ENCODE measurements around the gene SLC38A3.

The SLC38A3 gene

DNA sequence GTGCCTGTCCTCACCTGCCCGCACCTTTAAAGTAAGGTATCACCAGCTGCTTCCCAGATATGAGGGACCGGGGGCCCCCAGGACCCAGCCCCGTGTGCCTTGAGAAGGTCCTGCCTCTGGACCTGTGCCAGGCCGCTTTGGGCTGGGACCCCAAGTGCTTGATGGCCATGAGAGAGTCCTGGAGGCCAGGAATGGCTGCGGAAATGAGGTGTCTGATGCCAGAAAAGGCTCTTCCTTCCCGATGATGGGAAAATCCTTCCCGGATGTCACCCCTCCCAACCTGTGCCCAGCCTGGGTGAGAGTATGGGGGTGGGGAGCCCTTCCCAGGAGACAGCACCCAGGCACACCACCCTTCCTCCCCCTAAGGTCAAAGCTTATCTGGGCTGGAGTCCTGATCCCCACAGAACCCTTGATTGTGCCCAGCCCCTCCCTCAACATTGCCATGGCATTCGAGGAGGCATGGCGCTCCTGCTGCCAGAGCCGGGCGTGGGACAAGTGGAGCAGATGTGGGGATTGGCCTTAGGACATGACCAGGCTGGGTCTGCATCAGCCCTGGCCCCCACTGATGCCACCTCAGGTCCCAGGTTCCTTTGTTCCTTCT lies 35.7 kb upstream of the SLC38A3 start:
- DNase-seq = no peak

DNA sequence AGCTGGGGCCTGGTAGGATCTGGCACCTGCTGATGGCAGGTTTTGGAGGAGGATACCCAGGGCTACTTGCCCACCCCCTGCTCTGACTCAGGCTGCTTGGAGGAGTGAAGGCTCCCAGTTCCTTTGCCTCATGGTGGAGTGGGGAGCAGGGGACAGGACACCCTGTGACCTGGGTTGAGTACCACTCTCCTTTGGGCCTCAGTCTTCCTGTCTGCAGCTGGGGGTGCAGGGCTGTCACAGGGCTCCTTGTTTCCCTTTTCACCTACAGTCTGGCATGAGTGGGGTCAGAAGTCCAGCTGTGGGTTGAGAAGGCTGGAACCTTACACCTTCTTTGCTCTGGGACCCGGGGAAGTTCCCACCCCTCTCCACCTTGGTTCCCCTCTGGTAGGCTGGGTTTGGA lies 35.2 kb upstream of the SLC38A3 start:
- DNase-seq = no peak

DNA sequence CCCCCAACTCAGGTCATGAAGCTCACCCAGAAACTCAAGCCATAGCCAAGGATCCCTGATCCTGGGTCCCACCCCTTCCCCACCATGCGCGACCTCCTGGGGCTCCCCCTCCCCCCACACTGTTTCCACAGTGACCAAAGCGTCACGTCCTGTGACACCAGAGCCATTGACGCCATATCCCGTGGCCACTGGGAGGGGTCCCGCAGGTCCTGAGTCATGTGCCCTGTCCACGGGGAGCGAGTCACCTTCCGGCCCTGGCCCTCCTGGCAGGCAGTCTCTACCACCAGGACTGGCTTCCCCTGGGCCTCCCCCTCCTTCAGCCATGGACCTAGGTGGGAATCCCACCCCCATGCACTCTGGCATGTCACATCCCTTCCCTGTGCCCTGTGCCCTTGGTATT lies 34.4 kb upstream of the SLC38A3 start:
- DNase-seq = no peak

DNA sequence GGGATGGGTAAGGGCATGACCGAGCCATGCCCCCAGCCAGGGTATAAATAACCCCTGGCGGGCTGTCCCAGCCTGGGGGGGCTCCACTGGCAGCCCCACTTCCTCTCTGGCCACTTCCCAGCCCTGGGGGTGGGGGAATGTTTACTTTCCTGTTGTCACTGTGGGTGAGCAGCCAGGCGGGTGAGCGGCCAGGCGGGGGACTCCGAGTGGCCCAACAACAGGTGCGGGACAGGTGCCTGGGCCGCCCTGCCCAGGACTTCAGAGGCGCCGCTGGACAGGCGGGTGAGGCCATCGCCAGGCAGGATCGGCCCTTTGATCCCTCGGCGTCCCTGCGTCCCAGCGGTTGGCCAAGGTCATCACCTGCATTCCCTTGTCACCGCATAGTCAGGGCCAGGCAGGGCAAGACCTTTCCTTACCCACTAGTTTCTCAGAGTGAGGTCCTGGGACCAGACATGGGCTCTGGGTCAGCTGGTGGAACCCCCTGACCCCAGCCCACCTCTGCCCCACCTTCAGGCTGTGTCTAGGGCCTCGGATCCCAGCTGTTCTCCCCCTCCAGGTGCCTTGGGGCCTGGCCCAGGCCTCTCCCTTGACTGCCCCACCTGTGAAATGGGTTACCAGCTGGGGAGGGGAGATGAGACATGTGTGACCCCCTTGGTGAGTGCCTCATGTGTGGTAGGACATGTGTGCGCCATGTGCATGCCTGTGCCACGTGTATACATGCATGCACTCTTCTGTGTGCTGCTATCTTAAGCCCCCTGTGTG lies 33.4 kb upstream of the SLC38A3 start:
- no peak for DNase-seq

DNA sequence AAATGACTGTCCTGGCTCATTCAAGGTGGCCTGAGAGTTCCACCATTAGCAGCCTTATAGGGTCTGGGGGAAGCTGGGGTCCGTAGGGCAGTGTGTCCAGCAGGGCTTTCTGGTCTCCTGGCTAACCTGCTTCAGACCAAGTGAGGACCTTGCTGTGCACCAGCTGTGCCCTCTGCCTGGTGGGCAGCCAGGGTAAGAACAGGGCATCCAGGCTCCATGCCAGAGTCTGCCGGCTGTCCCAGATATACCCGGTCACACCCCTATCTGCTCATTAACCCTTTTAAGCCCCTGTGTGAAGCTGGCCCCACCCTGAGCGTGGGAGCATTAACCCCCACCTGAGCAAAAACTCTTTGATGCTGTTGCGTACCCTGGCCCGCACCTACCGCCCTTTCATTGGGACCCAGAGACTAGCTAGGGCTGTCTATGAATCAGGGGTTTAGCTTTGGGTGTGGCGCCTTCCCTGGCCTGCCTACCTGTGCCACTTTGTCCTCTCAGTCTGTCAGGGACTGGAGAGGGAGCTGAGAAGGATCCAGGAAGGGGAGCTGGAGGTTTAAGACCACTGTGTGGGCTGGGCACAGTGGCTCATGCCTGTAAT lies 32.3 kb upstream of the SLC38A3 start:
- DNase-seq = no peak

DNA sequence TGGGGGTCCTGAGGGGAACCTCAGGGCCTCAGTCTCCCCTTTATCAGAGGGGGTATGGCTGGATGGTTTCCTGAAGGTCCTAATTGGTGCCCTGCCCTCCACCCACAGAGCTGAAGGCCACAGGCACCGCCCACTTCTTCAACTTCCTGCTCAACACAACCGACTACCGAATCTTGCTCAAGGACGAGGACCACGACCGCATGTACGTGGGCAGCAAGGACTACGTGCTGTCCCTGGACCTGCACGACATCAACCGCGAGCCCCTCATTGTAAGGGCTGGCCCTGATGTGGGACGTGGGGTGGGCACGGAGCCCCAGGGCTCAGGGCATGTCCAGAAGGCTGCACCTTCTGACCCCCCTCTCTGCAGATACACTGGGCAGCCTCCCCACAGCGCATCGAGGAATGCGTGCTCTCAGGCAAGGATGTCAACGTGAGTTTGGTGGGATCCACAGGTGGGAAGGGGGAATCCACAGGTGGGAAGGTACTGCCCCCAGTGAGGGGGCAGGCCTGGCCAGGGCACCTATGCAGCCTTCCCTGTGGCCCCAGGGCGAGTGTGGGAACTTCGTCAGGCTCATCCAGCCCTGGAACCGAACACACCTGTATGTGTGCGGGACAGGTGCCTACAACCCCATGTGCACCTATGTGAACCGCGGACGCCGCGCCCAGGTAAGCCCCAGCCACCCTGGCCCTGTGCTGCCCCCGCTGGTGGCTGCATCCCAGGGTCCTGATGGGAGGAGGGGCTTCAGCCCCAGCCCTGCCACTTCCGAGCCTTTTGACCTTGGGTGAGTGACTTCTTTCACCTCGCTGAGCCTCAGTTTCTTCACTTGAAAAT lies 31.2 kb upstream of the SLC38A3 start:
- no peak for DNase-seq

DNA sequence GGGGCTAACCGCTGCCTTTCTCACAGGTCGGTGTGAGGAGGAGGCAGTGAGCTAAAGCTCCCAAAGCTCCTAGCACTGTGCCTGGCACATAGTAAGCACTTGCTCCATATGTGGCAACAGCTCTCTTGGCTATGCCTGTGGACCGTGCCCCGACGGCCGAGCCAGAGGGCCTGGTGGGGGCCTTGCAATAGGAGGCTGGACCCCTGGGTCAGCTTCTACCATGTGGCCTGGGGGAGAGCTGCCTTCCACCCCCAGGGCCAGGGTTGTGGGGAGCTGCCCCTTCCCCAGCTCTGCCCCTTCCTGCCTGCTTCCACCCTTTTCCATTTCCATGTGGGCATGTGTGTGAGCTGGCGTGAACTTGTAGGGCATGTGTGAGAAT lies 30.6 kb upstream of the SLC38A3 start:
- no peak for DNase-seq

DNA sequence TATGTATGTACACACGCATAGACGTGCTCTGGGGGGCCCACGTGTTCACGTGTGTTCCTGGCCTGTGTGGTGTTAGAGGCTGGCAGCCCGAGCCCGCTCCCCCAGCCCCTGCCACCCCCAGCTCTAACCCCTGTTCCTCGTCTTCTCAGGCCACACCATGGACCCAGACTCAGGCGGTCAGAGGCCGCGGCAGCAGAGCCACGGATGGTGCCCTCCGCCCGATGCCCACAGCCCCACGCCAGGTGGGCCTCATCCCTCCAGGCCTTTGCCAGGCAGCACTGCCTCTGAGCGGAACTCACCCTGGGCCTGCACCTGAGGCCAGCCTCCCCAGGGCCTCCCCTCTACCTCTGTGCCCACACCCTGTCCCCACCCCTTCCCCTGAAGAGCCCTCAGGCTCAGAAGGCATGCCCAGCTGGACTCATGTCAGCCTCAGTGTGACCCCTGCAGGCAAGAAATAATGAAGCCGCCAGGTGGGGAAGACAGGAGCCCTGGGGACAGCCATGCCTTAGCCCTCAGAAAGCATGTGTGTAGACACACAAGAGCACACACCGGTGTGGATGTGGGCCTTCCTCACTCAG lies 30.0 kb upstream of the SLC38A3 start:
- DNase-seq = no peak

DNA sequence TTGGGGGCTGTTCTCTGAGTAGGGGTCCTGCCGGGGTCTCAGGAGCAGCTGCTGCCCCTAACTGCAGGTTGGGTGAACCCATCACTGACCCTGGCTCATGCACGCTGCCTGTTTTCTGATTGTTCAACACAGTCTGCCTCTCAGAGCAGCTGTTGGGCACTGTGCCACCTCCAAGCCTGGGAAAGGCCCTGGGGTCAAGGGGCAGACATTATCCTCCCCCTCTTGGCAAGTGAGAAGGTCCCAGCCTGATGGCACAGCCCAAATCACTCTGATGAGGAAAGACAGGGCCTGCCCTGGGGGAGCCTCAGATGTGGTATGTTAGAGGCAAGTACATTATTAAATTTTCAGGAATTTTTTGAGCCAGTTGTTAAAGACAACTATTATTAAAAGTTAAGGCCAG lies 27.7 kb upstream of the SLC38A3 start:
- no peak for DNase-seq

DNA sequence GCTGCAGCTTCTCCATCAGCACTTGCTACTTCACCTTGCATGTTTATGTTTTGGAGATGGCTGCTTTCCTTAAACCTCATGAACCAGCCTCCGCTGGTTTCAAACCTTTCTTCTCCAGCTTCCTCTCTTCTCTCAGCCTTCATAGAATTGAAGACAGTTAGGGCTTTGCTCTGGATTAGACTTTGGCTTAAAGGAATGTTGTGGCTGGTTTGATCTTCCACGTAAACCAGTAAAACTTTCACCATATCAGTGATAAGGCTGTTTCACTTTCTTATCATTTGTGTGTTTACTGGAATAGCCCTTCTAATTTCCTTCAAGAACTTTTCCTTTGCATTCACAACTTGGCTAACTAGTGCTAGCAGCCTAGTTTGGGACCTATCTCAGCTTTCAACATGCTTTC lies 25.4 kb upstream of the SLC38A3 start:
- no peak for DNase-seq

DNA sequence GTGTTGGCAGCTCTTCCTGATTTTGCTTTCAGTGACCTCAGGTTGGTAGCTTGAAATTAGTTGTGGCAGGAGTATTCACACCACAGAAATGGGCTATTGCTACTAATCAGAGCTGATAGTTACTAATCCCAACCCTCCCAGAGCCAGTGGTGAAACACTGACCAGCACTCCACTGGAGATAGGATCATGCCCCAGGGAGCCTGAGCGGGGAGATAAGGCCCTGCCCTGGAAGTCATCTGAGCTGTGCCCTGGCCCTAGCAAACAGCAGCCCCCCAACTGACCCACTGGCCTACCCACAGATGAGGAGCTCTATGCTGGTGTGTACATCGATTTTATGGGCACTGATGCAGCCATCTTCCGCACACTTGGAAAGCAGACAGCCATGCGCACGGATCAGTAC lies 23.1 kb upstream of the SLC38A3 start:
- DNase-seq = no peak

DNA sequence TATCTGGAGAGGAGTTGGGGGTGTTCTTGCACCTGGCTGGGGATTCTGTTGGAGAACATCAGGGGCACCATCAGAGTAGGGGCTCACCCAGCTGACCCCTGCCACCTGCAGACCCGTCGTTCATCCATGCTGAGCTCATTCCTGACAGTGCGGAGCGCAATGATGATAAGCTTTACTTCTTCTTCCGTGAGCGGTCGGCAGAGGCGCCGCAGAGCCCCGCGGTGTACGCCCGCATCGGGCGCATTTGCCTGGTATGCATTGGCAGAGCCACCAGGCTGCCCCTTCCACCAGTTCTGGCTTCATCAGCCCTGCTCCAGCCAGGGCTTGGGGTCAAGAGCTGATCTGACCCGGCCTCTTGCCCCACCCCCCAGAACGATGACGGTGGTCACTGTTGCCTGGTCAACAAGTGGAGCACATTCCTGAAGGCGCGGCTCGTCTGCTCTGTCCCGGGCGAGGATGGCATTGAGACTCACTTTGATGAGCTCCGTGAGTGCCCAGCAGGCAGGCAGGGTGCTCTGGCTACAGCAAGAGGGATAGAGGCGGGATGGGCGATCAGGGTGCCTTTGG lies 22.5 kb upstream of the SLC38A3 start:
- no peak for DNase-seq

DNA sequence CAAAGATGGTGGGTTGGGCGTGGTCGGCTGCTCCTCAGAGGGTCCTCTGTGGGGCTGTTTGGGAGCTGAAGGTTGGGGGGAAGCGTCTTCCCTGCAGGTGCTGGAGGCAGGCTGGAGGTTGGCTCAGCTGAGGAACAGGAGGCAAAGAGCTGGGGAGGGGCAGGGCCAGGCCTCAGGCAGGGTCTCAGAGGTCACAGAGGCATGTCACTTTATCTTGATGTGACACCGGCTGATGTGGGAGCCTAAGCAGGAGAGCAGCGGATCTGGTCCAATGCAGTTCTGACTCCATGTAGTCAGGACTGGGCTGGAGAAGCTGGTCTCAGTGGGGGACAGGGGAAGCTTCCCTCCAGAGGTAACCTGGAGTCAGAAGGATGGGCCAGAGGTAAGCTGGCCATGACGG lies 21.3 kb upstream of the SLC38A3 start:
- DNase-seq = no peak

DNA sequence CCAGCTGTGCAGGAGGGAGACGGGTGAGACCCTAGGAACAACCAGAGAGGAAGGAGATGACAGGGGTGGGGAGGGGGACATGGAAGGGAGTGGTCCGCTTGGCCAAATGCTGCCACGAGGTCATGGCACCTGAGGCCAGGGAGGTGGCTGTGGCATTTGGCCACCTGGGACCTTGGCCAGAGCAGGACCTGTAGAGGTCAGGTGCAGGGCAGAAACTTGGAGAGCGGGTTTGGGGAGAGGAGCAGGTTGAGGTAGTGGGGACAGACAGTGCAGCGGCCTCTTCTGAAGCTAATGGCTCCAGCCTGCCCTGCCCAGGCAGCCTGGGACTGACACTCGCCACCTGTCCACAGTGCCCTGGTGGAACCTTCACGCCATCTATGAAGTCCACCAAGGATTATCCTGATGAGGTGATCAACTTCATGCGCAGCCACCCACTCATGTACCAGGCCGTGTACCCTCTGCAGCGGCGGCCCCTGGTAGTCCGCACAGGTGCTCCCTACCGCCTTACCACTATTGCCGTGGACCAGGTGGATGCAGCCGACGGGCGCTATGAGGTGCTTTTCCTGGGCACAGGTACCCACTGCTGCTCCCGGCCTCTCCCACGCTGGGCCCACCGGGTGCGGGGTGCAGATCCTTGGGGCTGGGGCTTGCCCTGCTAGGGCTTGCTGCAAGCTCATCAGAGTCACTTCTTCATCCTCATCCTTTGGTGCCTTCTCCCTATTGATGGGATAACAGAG lies 20.7 kb upstream of the SLC38A3 start:
- no peak for DNase-seq

DNA sequence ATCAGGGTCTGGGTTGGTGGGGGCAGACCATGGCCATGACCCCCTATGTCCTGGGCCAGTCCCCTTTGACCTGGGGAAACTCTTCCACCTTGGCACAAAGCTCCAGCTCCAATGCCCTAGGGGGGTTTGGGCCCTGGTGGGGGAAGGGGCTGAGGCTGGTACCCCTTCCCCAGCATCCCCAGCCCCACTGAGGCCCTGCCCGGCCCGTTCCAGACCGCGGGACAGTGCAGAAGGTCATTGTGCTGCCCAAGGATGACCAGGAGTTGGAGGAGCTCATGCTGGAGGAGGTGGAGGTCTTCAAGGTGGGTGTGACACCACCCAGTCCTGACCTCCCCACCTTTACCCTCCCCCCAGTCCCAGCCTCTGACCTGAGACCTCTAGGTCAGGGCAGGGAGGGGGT lies 19.8 kb upstream of the SLC38A3 start:
- DNase-seq = no peak

DNA sequence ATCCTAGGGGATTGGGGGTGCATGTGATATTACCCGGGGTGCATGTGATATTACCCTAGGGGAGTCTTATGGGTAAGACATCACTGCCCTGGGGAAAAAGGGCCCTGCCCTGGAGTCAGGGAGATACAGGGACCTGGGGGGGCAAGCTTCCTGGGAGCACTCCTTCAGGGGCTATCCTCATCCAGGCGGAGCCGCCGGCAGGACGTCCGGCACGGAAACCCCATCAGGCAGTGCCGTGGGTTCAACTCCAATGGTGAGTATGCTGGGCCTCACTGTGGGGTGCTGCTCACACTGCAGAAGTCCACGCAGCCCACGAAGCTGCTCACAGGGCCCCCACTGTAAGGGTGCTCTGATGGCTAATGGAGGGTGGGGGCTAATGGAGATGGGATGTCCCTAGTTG lies 19.0 kb upstream of the SLC38A3 start:
- no peak for DNase-seq

DNA sequence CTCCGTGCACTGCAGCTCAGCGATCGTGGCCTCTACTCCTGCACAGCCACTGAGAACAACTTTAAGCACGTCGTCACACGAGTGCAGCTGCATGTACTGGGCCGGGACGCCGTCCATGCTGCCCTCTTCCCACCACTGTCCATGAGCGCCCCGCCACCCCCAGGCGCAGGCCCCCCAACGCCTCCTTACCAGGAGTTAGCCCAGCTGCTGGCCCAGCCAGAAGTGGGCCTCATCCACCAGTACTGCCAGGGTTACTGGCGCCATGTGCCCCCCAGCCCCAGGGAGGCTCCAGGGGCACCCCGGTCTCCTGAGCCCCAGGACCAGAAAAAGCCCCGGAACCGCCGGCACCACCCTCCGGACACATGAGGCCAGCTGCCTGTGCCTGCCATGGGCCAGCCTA lies 17.3 kb upstream of the SLC38A3 start:
- DNase-seq = no peak

DNA sequence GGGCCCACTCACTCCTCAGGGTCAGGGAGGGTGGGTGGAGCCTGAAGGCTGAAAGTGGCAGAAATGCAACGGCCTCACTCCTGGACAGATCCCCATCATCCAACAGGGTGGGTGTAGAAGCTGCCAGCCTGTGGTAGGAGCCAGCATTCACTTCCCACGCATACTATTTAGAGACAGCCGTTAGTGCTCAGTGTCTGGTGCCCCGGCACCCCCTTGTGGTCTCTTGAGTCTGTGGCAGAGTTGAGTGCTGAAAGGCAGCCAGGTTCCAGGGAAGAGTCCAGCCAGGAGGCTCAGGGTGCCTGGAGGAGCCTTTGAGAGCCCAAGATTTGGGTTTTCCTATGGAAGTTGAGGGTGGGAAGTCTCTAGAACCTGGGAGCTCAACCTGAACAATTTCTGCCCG lies 15.8 kb upstream of the SLC38A3 start:
- DNase-seq = no peak

DNA sequence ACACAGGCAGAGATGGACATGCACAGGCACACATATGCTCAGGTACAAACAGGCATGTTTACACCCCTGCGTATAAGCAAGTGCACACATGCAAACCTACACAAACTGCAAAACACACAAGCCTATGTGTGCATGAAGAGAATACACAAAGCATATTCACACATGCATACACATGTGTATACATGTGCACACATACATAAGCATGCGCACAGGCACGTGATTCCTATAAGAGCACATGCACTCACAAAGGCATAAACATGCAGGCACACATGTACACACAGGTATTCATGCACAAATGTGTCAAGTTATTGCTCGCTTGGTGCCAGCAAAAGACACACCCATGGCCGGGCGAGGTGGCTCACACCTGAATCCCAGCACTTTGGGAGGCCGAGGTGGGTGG lies 15.1 kb upstream of the SLC38A3 start:
- no peak for DNase-seq

DNA sequence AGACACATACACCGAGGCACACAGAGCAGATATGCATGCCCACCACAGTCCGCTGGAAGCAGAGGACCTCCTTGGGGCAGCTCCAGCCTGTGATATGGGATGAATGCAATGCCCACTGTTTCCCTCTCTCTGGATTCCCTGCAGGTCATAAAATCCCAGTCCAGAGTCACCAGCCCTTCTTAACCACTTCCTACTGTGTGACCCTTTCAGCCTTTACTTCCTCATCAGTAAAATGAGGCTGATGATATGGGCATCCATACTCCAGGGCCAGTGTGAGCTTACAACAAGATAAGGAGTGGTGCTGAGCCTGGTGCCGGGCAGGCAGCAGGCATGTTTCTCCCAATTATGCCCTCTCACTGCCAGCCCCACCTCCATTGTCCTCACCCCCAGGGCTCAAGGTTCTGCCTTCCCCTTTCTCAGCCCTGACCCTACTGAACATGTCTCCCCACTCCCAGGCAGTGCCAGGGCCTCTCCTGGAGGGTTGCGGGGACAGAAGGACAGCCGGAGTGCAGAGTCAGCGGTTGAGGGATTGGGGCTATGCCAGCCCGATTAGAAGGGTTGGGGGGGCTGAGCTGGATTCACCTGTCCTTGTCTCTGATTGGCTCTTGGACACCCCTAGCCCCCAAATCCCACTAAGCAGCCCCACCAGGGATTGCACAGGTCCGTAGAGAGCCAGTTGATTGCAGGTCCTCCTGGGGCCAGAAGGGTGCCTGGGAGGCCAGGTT lies 14.0 kb upstream of the SLC38A3 start, which contains the start of gene GNAT1:
TSS of gene GNAT1 (plus strand) at position 675 of the 725 bp plus-strand sequence. CDS start 116 bp downstream, outside the sequence.
- no peak for DNase-seq

DNA sequence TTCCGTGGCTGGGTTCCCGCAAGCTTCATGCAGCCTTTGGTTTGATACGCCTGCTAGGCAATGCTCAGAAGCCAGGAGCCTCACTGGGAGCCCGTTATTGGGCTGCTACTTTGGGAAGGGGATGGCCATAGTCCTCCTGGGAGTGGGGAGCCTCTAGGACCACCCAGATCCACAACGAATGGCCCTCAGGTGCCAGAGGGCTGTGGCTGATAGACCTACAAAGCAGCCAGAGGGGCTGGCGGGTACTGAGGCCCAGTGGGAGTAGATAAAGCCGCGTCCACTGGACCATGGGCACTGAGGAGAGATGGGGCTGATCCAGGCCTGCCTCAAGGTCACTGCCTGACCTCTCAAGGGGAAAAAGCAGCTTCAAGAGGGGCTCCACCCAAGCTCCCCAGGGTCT lies 12.9 kb upstream of the SLC38A3 start:
- DNase-seq = no peak

All from CD4-positive, alpha-beta T cell treated with Interleukin-4 for 4 hours (primary cell).